HepG2 (cell line): Measurements from ENCODE around the gene TECPR1. TPM values are rescaled to one million over a fixed set of nuclear protein-coding genes. Genes with fewer than 3 reads are reported as not detected.

Source experiments
- ATF1 ChIP-seq: IDR thresholded peaks from 2 replicates; pipeline ENCODE4 v1.6.1; 2016; ENCODE audit warnings: mild to moderate bottlenecking, control low read depth
- CHCHD3 ChIP-seq: sonication (generic); formaldehyde crosslinking; IDR thresholded peaks from 2 replicates; pipeline ENCODE4 v1.8.0; 2022; ENCODE audit warnings: mild to moderate bottlenecking, missing genetic modification reagents, moderate library complexity
- CREB1 ChIP-seq, 2 experiments: fragments of 450-650 bp in 1 of 2; IDR thresholded peaks; 2 replicates each; pipeline ENCODE4 v1.6.1; 2016 to 2017; ENCODE audit warnings: control low read depth in 1 of 2, mild to moderate bottlenecking in 1 of 2, missing compliant biosample characterization in 1 of 2, missing genetic modification characterization in 1 of 2
- ELF4 ChIP-seq: sonication (generic); formaldehyde crosslinking; IDR thresholded peaks from 2 replicates; pipeline ENCODE4 v1.5.0; 2020; ENCODE audit warnings: missing genetic modification reagents, mild to moderate bottlenecking, moderate library complexity, borderline replicate concordance
- GLMP ChIP-seq: sonication (generic); formaldehyde crosslinking; IDR thresholded peaks from 2 replicates; pipeline ENCODE4 v1.9.0; 2021; ENCODE audit warnings: missing genetic modification reagents, mild to moderate bottlenecking, borderline replicate concordance
- KIAA2018 ChIP-seq: sonication (generic); formaldehyde crosslinking; IDR thresholded peaks from 2 replicates; pipeline ENCODE4 v1.5.0; 2020; ENCODE audit warnings: mild to moderate bottlenecking, missing genetic modification reagents, borderline replicate concordance
- MTA3 ChIP-seq: sonication (generic); formaldehyde crosslinking; IDR thresholded peaks from 2 replicates; pipeline ENCODE4 v1.4.0; 2020; ENCODE audit warnings: missing genetic modification reagents
- NPAS2 ChIP-seq: sonication (generic); formaldehyde crosslinking; IDR thresholded peaks from 2 replicates; pipeline ENCODE4 v1.8.0; 2022; ENCODE audit warnings: mild to moderate bottlenecking, missing genetic modification reagents, borderline replicate concordance
- PAWR ChIP-seq: sonication (generic); formaldehyde crosslinking; IDR thresholded peaks from 2 replicates; pipeline ENCODE4 v1.4.0; 2020; ENCODE audit warnings: missing genetic modification reagents, mild to moderate bottlenecking, borderline replicate concordance
- ZMYM2 ChIP-seq: sonication (generic); formaldehyde crosslinking; IDR thresholded peaks from 2 replicates; pipeline ENCODE4 v1.8.0; 2022; ENCODE audit warnings: mild to moderate bottlenecking, missing genetic modification reagents
- ZNF24 ChIP-seq: fragments of 450-650 bp; IDR thresholded peaks from 2 replicates; pipeline ENCODE4 v1.6.1; 2017; ENCODE audit warnings: antibody characterized with exemption, mild to moderate bottlenecking
- ZNF556 ChIP-seq: sonication (generic); formaldehyde crosslinking; IDR thresholded peaks from 2 replicates; pipeline ENCODE4 v1.4.0; 2020; ENCODE audit warnings: mild to moderate bottlenecking, missing genetic modification reagents, borderline replicate concordance
- ZNF850 ChIP-seq: sonication (generic); formaldehyde crosslinking; conservative IDR thresholded peaks from 2 replicates; pipeline ENCODE4 v1.9.0; 2021; ENCODE audit warnings: mild to moderate bottlenecking, missing genetic modification reagents
- polyA plus RNA-seq, 8 experiments: library from polyadenylated mRNA; depleted of rRNA in 3 of 8; stranded (reverse) in 7 of 8; unstranded in 1 of 8; fragments of >200 nt; fragmentation: Illumina TruSeq in 4 of 8; extraction: Trizol in 4 of 8; gene quantifications; 2 replicates each; pipeline versions ENCODE4 v1.2.1 to v1.2.3, GENCODE V29; 2011 to 2016; ENCODE audit warnings: low read depth in 4 of 8, missing spikeins in 1 of 8, mixed read lengths in 1 of 8; ENCODE audit not compliant: insufficient read depth in 1 of 8
- total RNA-seq, 5 experiments: library from RNA; depleted of rRNA; stranded (reverse); fragments of >200 nt; fragmentation: Illumina TruSeq; extraction: Trizol; gene quantifications; 2 replicates each; pipeline ENCODE4 v1.2.3, GENCODE V29; 2016; ENCODE audit warnings: low read depth in 1 of 5
- TF ChIP-seq, protein P1 (sequence below), 2 experiments: IDR thresholded peaks; 2 replicates each; pipeline ENCODE4 v1.6.1; 2011 to 2012; ENCODE audit warnings: low read length in 2 of 2, borderline replicate concordance in 1 of 2, low read depth in 1 of 2, mild to moderate bottlenecking in 1 of 2, moderate library complexity in 1 of 2

TECPR1 gene
- total and polyA plus RNA-seq, 2 of the 13 experiments (the other 11 are each of a cell fraction or from before 2014, with no cell fraction given): 2.3 to 6.3 TPM

DNA sequence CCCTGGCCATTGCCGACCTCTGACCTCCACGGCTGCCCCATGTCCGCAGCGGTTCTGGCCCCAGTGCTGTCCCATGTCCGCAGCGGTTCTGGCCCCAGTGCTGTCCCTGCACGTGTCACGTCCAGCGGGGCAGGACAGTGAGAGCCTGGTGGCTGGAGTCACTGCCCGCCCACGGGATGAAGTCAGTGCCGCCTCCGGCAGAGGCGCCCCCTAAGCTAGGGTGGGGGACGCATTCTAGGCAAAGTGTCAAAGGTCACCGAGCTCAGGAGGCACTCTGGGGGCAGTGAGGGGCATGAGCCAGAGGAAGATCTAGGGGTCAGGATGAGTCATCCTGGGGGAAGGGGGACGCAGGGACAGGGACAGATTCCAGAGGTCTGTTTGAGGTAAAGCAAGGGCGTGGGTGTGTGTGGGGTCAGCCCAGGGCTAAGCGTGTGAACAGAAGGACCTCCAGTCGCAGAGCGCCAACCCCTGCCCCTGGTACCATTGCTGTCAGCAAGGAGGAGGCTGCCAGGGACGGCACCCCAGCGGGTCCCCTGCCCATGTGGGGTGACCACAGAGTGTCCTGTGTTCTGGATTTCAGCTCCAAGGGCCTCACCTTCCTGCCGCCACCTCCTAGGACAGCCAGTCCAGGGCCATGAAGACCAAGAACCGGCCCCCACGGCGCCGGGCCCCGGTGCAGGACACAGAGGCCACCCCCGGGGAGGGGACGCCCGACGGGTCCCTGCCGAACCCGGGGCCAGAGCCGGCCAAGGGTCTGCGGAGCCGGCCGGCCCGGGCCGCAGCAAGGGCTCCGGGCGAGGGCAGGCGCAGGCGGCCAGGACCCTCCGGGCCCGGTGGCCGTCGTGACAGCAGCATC lies 40.1 kb downstream of the TECPR1 start (continued):
- no peak for TF ChIP-seq ATF1 (CRISPR knock-in tag)
- TF ChIP-seq, protein P1, sequence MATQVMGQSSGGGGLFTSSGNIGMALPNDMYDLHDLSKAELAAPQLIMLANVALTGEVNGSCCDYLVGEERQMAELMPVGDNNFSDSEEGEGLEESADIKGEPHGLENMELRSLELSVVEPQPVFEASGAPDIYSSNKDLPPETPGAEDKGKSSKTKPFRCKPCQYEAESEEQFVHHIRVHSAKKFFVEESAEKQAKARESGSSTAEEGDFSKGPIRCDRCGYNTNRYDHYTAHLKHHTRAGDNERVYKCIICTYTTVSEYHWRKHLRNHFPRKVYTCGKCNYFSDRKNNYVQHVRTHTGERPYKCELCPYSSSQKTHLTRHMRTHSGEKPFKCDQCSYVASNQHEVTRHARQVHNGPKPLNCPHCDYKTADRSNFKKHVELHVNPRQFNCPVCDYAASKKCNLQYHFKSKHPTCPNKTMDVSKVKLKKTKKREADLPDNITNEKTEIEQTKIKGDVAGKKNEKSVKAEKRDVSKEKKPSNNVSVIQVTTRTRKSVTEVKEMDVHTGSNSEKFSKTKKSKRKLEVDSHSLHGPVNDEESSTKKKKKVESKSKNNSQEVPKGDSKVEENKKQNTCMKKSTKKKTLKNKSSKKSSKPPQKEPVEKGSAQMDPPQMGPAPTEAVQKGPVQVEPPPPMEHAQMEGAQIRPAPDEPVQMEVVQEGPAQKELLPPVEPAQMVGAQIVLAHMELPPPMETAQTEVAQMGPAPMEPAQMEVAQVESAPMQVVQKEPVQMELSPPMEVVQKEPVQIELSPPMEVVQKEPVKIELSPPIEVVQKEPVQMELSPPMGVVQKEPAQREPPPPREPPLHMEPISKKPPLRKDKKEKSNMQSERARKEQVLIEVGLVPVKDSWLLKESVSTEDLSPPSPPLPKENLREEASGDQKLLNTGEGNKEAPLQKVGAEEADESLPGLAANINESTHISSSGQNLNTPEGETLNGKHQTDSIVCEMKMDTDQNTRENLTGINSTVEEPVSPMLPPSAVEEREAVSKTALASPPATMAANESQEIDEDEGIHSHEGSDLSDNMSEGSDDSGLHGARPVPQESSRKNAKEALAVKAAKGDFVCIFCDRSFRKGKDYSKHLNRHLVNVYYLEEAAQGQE (IDR thresholded peaks at IDR 0.05; ENCODE audit: borderline replicate concordance in 1 of 2, low read depth in 1 of 2, low read length in 2 of 2): no peak; a peak in 1 of 4 replicates
- no peak for TF ChIP-seq NPAS2
- TF ChIP-seq ZNF24: no peak
- 0 out of 2 replicates have a peak, but pooled peaks have one; percentile 70 for TF ChIP-seq ZNF850 (CRISPR knock-in tag)
- TF ChIP-seq ELF4 (CRISPR knock-in tag): no peak
- no peak for TF ChIP-seq MTA3 (CRISPR knock-in tag)
- TF ChIP-seq PAWR (CRISPR knock-in tag): no peak
- TF ChIP-seq CHCHD3: no peak
- peak; percentile 58; the same call in 1 of the 2 replicates for TF ChIP-seq ZNF556 (CRISPR knock-in tag)
- TF ChIP-seq KIAA2018 (CRISPR knock-in tag): no peak
- TF ChIP-seq CREB1 (IDR thresholded peaks at IDR 0.05): no peak
- no peak for TF ChIP-seq CREB1 (CRISPR knock-in tag; IDR thresholded peaks at IDR 0.05)
- TF ChIP-seq ZMYM2 (CRISPR knock-in tag): peak; percentile 78; the same call in 1 of the 2 replicates
- no peak for TF ChIP-seq GLMP
